HPDE6-E6E7 (cell line): ENCODE results near the gene RNF11.
"Not testable (repeated sequence)": the region's sequence is repeated elsewhere in the genome, so short reads cannot be mapped to it uniquely, and the experiment has no call there.

ENCODE experiments used
- DNase-seq: peaks from one replicate; pipeline ENCODE4 v3.0.0; 2011; ENCODE audit warnings: missing footprints; ENCODE audit errors: extremely low spot score

Gene RNF11

DNA sequence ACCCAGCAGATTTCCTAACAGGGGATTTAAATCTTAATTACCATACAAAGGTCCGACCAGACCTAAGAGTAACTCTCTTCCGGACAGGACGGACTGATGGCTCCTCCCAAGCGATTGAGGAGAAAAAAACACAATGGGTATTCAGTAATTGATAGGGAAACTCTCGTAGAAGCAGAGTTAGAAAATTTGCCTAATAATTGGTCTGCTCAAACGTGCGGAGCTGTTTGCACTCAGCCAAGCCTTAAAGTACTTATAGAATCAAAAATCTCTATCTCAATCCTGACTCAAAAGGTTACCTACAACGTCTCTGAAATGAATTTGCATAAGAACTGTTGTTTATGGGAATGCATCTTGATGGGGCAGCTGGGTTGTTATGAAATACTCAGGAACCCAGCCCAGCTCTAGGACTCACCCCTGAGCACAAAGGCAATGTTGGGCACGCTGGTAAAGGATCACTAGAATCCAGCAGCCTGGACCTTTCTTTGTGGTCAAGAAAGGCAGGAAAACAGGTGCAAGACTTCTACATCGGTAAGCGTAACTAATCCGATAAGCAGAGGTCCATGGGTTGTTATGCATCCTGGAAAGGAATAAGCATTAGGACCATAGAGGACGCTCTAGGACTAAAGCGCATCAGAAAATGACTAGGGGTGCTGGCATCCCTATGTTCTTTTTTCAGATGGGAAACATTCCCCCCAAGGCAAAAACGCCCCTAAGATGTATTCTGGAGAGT, 8.7 kb upstream of the RNF11 start:
- not testable (repeated sequence) for DNase-seq

DNA sequence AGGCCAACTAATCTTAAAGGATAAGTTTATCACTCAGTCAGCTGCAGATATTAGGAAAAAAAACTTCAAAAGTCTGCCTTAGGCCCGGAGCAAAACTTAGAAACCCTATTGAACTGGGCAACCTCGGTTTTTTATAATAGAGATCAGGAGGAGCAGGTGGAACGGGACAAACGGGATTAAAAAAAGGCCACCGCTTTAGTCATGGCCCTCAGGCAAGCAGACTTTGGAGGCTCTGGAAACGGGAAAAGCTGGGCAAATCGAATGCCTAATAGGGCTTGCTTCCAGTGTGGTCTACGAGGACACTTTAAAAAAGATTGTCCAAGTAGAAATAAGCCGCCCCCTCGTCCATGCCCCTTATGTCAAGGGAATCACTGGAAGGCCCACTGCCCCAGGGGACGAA, 7.6 kb upstream of the RNF11 start:
- DNase-seq: not testable (repeated sequence)

DNA sequence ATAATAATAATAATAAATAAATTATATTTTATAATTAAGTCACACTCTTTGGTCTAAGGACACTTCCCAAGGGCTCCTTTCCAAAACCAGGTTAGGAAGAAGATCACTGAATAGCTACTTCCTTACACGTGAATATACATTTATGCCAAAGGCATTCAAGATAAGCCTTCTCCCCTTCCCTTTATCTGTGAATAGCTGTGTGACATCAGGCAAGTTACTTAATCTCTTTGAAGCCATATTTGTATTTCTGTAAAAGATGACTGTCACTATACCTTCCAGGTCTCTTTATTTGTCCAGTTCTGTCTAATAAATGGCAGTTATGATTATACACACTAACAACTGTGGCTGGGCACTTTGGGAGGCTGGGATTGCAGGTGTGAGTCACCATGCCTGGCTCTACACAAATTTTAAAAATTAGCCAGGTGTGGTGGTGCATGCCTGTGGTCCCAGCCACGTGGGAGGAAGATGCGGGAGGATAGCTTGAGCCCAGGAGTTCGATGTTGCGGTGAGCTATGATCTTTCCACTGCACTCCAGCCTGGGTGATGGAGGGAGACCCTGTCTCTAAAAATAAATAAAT, 5.5 kb upstream of the RNF11 start:
- DNase-seq: no peak

DNA sequence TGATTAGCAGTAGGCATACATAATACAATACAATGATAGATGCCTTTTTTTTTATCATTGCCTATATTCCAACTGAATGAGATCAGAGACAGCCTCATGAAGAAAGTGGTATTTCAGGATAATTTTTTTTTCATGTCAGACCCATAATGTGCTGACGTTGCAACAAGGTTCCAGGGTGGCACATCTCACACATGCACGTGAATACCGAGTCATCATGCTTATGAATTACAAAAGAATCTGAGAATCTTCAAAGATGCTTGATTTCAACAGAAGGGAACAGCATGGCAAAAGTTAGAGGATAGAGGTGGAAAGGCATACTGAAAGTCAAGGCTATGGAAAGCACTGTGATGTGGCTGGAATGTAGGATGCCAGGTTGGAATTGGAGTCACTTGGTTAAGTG, 5.0 kb upstream of the RNF11 start:
- DNase-seq: no peak

DNA sequence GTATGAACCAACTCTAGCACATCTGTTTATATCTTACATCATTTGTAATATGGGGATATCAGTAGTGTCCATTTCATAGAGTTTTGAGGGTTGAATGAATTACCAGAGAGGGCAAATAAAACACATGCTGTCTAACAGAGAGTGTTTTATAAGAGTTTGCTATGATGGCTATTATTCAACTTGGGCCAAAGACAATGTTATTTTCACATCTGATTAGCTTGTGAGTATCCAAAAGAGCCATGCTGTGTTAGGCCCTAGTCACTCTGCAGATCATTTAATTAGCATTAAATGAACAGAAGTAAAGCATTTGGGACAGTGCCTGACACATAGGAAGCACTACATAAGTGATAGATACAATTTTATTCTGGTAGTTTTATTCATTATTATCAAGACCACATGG, 4.2 kb upstream of the RNF11 start:
- no peak for DNase-seq

DNA sequence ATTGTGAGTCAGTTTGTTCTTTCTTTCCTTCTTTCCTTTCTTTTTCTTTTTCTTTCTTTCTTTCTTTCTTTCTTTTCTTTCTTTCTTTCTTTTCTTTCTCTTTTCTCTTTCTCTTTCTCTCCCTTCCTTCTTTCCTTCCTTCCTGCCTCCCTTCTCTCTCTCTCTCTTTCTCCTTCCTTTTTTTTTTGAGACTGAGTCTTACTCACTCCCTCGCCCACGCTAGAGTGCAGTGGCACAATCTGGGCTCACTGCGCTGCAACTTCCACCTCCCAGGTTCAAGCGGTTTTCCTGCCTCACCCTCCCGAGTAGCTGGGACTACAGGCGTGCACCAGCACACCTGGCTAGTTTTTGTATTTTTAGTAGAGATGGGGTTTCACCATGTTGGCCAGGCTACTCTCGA, 1.8 kb upstream of the RNF11 start:
- DNase-seq: not testable (repeated sequence)

DNA sequence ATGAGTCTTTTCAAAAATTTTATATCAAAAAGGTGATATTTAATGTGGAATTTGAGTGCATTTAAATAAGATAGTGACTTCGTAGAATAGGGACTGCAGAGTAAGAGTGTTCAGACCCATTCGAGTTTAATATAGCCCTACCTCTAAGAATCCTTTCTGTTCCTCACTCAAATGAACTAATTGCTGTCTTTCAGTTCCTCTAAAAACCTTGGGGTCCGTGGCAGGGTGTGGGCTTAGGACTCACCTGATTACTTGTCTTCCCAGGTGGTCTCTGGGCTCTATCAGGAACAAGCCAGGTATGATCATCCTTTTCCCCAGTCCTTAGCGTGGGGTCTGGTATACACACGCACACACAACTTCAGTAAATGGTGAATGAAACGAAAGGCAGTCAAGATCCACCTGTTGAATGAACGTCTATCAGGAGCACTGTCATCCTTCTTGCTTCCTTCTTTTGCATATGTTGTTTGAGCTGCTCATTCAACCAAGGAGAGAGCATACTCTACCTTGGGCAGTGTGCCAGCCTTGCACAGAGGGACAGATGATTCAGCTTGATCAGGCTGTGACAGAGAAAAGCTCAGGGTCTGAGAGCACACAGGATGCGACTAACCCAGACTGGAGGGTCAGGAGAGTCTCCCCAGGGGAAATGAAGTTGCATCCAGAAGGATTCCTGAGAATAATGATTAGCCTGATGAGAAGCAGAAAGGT, 1.2 kb upstream of the RNF11 start:
- no peak for DNase-seq

DNA sequence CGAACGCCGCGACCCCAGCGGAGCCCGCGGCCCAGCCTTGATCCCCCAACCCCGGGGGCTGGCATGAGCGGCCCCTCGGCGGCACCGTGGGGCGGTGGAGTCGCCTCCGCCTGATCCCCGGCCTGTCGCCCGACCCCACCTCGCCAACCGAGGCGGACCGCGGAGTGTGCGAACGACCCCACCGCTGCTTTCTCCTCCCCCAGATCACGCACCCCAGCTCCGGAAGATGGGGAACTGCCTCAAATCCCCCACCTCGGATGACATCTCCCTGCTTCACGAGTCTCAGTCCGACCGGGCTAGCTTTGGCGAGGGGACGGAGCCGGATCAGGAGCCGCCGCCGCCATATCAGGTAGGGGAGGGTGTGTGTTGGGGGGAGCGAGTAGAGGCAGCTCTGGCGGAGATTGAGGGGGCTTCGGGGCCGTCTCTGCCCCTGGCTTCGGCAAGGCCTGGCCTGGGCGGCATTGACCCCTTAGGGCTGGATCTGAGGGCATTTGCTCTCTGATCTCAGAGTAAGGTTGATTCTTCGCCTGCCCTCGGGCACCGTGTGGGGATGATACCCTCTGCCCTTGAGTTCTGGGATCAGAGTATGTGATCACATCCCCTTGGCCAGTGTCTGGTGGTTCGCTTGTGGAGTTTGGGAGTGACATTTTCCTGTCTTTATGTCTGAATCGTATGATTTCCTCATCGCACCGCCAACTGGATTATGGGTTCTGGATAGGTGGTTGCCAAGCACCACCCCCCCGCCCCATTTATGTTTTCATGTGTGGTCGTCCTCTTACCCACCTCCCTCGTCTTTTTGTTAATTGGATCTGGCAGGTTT, 668 bp downstream of the RNF11 start:
- DNase-seq: no peak

DNA sequence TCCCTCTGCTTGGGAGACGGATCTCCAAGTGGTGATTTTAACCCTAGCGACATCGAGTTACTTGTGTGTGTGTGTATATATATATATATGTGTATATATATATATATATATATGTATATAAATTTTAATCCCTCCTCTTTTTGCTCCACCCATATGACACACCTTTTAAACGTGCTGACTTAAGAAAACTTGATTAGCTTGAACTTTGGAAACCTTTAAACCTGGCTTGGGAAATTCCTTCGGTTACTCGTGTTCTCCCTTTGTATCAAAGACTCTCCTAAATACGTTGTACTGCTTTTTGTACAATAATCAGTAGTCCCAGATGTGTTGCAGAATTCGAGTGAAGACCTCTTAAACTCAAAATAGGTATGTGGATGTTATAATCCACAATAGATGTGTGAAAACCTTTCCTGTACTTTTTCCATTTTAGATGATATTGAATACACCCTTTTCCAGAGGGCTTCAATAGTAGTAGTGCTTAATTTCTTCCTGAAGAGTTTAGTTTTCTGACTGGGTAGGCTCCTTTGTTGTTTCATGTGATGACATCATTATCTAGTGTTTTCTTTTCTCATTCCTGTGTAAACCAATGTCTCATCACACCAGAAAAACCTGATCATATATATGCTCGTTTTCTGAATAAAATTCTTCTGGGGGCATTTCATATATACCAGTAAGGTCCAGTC, 1.4 kb downstream of the RNF11 start:
- no peak for DNase-seq

DNA sequence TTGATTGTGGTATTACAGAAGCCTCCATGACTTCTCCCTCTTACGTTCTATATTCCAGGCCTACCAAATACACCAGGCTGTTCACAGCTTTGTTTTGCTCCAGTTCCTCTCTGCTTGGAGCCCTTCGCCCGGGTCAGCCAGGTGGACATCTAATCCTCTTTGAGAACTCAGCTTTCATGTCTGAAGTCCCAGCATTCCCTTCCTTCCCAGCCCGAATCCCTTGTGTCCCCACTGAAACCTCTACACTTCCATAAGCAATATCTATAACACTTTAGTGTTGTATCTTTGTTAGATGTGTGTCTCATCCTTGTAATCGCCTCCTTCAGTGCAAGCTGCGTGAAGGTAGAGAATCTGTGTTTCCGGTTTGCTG, 1.9 kb downstream of the RNF11 start:
- DNase-seq: no peak

DNA sequence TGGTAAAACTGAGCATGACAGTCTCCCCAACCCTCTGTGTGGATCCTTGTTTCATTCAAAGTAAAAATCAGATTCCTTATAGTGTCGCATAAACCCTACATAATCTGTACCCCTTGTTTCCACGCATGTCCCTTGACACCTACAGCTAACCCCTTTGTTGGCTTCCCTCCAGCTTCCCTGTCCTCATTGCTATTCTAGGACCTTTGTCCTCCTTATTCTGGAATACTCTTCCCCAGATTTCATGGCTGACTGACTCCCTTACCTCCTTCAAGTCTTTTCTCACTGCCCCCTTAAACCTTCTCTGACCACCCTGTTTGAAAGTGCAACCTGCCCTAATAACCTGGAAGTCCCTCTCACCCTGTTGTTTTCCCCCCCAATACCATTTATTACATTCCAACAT, 4.0 kb downstream of the RNF11 start:
- no peak for DNase-seq

DNA sequence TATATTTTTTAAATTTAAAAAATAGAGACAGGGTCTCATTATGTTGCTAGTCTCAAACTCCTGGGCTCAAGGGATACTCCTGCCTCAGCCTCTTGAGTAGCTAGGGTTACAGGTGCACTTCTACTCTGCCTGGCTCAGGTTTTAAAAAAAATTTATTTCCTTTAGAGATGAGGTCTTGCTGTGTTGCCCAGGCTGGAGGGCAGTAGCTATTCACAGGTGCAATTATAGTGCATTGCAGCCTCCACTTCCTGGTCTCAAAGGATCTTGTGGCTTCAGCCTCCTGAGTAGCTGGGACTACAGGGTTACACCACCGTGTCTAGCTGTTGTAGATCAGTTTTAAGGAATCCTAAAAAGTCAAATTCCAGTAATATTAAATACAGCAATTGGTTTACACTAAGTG, 5.0 kb downstream of the RNF11 start:
- DNase-seq: no peak

DNA sequence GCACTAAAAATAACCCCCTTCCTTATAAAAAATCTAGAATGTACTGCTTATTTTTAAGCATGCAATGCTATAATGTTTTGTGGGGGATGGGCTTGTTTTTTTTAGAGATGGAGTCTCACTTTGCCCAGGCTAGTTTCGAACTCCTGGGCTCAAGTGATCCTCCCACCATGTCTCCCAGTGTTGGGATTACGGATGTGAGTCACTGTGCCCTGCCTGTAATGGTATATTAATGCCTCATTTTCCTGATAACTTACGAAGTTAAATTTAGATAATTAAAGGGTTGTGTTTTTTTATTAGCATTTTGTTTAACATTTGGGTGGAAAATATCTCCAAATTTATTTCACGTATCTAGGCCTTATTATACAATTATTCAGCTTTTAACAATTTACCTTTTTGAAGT, 6.5 kb downstream of the RNF11 start:
- DNase-seq: no peak

DNA sequence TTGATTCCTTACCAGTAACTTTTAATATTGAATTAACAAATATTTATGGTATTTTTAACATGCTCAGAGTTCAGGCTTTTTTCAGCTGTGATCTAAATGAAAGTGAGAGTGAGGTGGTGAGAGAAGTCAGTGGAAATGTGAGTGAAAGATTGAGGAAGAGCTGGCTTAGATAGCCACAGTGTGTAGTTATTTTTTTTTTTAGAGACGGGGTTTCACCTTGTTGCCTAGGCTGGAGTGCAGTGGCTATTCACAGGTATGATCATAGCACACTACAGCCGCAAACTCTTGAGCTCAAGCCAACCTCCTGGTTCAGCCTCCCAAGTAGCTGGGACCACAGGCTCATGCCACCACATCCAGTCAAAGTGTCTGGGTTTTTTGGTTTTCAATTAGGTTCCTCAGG, 10.9 kb downstream of the RNF11 start:
- no peak for DNase-seq

DNA sequence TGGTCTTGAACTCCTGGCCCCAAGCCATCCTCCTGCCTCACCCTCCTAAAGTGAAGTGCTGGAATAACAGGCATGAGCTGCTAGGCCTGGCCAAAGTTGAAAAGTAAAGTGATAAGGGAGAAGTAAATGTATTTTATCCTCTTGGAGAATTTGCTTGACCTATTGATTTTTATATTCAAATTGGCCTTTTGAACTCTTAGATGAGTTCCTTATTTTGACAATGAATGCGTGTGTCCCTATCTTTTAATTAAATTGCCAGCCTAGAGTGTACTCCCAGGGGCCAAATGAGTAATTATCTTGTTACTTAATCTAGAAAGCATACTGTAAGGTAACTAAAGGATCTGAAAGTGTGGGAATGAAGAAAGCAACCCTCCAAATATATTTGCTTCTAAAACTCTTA, 11.4 kb downstream of the RNF11 start:
- no peak for DNase-seq

DNA sequence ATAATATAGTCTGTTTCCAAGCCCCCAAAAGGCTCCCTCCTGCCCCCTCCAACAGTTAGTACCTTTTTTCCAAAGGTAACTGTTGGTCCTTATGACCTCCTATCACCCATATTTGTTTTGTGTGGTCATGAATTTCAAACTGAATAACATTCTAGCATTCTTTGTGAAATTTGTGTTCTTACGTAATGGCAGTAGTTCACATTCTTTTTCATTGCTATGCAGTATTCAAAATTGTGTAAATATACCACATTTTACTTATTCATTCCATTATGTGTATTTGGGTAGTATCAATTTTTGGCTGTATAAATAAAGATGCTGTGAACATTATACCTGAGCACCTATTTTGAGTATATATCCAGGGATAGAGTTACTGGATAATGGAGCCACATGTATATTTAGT, 13.4 kb downstream of the RNF11 start:
- DNase-seq: no peak

DNA sequence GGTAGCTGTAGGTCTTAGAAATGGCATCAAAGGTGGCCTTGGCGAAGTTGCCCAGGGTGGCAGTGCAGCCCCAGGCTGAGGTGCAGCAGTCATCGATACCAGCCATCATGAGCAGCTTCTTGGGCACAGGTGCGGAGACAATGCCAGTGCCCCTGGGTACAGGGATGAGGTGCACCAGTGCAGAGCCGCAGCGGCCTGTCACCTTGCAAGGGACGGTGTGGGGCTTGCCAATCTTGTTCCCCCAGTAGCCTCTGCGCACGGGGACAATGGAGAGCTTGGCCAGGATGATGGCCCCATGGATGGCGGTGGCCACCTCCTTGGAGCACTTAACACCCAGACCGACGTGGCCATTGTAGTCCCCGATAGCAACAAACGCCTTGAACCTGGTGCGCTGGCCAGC, 14.7 kb downstream of the RNF11 start:
- DNase-seq: not testable (repeated sequence)

DNA sequence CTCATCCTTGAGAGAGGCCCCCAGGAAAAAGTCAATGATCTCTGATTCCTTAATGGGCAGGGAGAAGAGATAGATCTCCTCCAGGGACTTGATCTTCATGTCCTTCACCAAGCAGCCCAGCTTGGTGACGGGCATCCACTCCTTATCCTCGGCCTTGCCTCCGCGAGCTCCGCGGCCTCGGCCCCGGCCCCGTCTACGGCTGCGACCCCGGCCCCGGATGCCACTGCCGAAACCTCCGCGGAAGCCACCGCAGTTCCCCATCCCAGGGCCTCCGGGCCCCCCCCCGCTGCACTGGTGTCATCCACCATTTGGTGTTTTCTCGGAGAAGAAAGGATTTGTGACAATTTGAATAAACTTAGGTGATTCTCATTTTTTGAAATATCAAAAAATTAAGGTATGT, 15.1 kb downstream of the RNF11 start:
- not testable (repeated sequence) for DNase-seq

DNA sequence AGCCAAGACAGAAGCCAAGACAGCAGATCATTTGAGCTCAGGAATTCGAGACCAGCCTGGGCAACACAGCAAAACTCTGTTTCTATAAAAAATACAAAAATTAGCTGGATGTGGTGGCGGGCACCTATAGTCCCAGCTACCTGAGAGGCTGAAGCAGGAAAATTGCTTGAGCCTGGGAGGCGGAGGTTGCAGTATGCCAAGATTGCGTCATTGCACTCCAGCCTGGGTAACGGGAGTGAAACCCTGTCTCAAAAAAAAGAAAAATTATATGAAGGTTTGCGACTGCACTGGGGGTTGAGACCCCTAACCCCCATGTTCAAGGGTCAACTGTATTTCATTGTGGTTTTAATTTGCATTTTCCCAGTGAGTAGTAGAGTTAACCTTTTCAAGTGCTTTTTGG, 16.3 kb downstream of the RNF11 start:
- DNase-seq: no peak

DNA sequence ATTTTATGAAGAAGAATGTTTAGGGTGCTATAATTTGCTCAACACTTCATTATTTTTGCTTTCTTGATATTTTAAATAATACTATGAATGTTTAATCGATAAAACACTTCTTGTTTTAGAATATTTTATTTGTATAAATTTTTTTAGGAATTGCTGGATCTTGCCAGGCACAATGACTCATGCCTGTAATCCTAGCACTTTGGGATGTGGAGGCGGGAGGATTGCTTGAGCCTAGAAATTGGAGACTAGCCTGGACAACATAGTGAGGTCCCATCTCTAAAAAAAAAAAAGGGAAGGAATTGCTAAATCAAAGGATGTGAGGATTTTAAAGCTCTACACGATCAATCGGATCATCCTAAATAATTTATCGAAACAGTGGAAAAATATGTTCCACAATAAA, 17.6 kb downstream of the RNF11 start:
- DNase-seq: no peak

DNA sequence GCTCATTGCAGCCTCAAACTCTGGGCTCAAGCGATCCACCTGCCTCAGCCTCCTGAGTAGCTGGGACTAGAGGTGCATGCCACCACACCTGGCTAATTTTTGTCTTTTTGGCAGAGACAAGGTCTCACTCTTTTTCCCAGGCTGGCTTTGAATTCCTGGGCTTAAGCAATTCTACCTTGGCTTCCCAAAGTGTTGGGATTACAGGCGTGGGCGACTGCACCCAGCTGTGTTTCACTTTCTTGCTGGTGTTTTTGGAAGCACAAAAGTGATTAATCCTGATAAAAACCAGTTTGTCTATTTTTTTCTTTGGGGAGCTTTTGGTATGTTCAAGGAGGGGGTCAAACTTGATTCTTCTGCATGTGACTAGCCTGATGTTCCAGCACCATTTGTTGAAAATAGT, 19.3 kb downstream of the RNF11 start:
- no peak for DNase-seq
